Measurements from ENCODE around the gene EEF2K.

- TF ChIP-seq CTCF (IDR thresholded peaks at IDR 0.05) (no peak), ZFX (IDR thresholded peaks at IDR 0.05; ENCODE audit: borderline replicate concordance) (no peak)
Measured at GRCh38 chr16:22250522-22250921, 44.4 kb downstream of the EEF2K start.
